ENCODE measurements around the gene FRMD4A.
A peak's percentile ranks its signal among the peaks of the same experiment; 100 is the strongest.
"Not testable (repeated sequence)": the region's sequence is repeated elsewhere in the genome, so short reads cannot be mapped to it uniquely, and the experiment has no call there.

FRMD4A gene

DNA sequence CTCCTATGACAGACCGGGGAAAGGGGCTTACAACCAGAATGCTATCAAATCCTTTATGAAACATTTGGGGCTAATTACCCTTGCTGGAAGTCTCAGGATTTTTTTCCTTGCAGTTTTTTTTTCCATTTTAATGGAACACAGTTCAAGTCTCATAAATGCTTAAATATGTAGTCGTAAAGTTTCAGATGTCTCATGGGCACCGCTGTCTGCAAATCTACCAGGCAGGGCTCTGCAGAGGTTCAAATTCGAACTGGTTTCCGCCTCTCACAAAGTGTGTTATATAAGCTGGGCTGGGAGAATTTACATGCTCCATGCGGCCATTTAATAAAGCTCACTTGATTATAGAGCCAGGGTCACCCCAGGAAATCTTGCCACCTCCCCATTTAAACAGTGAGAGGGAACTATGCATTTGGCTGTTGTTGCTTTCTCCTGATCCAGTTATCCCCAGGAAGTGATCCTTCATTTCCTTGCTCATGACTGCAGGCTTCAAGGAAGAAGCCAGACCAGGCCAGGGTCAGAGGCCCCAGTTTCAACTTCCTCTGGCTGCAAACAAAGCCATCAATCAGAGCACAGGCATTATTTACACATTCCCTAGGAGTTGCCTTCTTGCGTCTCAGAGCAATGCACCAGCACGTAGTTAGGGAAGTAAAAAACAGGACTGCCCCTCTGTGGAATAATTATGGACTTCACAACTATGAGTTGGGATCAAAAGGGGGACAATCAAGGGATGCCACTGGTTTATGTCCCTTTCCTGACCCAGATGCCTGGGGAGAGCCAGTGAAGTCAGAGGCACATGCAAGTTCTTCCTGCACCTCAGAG is 385.1 kb downstream of the FRMD4A start:
- no peak overlapping the region for H3K27ac Mint-ChIP-seq
- peaks cover 9 to 11% of the 10 kb centered on the region in 2 donors for H3K9me3 Mint-ChIP-seq
- peaks cover 19% of the 10 kb centered on the region for H3K4me1 Mint-ChIP-seq
- ATAC-seq (no peak), DNase-seq (no peak)
- H3K27me3 Mint-ChIP-seq, result no peaks in the 10 kb centered on the region
- H3K4me3 Mint-ChIP-seq, result no peak overlapping the region

DNA sequence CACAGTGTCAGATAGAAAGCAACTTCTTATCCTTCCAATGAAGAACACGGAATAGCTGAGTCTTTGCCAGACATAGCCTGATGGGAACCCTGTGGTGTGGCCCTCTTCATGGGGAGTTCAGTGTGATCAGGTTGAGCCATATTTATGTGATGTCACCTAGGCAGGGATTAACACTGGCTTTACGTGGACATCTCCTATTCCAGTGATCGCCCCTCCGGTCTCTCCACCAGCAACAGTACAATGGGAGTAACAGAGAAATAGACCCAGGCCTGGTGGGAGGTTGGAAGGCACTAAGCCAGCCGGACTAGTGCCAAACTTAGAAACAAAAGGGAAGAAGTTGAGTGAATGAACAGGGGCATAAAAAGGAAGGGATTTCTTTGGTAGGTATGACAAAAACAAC is 385.9 kb downstream of the FRMD4A start:
- peaks cover 11 to 12% of the 10 kb centered on the region in 2 donors for H3K9me3 Mint-ChIP-seq
- ATAC-seq, result no peak

DNA sequence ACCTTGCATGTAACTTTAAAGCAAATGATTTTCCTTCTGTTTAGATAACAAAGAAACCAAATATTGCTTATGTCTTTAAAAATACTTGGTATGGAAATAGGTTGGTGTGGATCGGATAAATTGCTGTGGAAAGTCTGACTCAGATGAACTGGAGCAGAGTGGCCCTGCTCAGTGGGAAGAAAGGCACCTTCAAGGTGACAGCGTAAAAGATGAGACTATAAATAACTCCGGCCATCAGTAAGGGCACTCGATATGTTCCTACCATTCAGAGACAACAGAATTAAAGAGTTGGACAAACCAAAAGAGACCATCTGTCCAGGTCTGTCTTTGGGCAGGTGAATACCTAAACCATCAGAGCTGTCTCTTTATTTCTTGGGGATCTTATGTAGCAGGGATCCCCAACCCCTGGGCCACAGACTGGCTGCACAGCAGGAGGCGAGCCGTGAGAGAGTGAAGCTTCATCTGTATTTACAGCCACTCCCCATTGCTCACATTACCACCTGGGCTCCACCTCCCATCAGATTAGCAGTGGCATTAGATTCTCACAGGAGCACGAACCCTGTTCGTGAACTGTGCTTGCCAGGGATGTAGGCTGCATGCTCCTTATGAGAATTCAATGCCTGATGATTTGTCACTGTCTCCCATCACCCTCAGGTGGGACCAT is 386.9 kb downstream of the FRMD4A start:
- Mint-ChIP-seq H3K9me3 (peaks cover 11 to 12% of the 10 kb centered on the region in 2 donors), H3K27me3 (no peaks in the 10 kb centered on the region), H3K4me1 (peaks cover 19% of the 10 kb centered on the region), H3K27ac (no peak overlapping the region), H3K4me3 (no peak overlapping the region)
- no peak for DNase-seq
- no peak for ATAC-seq

More for the DNA sequence above, 385.9 kb downstream of the FRMD4A start:
- H3K27ac Mint-ChIP-seq, result no peak overlapping the region
- no peak overlapping the region for H3K4me3 Mint-ChIP-seq
- DNase-seq, result no peak
- H3K27me3 Mint-ChIP-seq, result no peaks in the 10 kb centered on the region
- peaks cover 19% of the 10 kb centered on the region for H3K4me1 Mint-ChIP-seq

DNA sequence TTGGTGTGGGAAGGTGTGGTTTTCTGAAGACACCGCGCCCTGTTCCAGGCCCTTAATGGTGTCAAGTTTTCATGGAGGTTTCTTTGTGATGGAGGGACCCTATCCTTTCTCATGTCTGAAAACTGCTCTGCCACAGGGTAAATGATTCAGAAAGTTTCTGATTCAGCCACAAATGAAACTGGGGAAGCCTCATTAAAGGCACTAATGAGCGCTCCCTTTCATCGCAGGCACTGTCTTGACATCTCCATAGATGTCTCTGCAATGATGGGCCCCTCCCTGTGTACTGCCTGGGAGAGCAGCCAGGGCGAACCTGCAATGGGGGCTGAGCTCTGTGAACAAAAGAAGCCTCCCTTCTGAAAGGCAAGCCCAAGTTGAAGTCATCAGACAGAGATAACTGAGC is 388.7 kb downstream of the FRMD4A start:
- no peaks in the 10 kb centered on the region for H3K27me3 Mint-ChIP-seq
- ATAC-seq (peak; percentile 83), DNase-seq (peak in 1 of 2 donors; percentile 18)
- no peak overlapping the region for H3K4me3 Mint-ChIP-seq
- peaks cover 19% of the 10 kb centered on the region for H3K4me1 Mint-ChIP-seq
- H3K9me3 Mint-ChIP-seq, result peaks cover 11 to 12% of the 10 kb centered on the region in 2 donors
- peak overlapping the region in 1 of 2 donors; percentile 73 for H3K27ac Mint-ChIP-seq

DNA sequence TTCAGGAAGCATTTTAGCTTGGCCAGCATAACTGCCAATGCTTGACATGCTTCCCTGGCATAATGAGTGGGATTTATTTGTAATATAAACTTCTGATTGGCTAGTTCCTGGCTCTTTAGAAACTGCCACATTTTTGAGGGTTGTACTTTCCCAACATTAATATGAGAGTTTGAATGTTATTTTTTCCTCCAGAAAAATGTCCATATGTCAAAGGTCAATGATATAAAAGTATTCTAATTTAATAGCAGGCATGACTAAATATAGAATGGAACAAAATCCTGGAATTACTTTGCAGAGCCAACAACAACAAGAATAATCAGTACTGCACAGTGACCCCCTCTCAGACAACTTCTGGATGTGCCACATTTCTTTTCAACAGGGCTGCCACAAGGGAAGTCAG is 391.3 kb downstream of the FRMD4A start:
- no peaks in the 10 kb centered on the region for H3K27me3 Mint-ChIP-seq
- DNase-seq (no peak), ATAC-seq (no peak)
- H3K4me3 Mint-ChIP-seq, result no peak overlapping the region
- H3K27ac Mint-ChIP-seq, result no peak overlapping the region
- peaks cover 11 to 12% of the 10 kb centered on the region in 2 donors for H3K9me3 Mint-ChIP-seq
- H3K4me1 Mint-ChIP-seq, result peaks cover 19% of the 10 kb centered on the region

DNA sequence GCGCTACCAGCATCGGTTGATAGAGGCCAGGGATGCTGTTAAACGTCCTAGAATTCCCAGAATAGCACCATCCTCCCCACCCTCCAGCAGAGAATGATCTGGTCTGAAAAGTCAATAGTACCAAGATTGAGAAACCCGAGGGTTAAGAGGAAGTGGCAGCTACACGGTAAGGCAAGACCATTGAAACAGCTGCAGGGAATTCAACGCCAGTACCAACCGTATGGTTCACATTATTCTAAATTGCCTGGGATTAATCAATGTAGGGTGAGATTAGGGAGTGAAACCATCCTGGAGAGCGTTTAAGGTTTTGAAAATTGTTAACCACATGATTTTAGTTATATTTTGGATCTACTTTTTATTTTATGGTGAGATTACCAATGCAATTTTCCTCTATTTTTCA is 391.8 kb downstream of the FRMD4A start:
- Mint-ChIP-seq H3K4me3 (no peak overlapping the region), H3K27ac (no peak overlapping the region), H3K27me3 (no peaks in the 10 kb centered on the region), H3K9me3 (peaks cover 11 to 12% of the 10 kb centered on the region in 2 donors), H3K4me1 (peaks cover 19% of the 10 kb centered on the region)
- no peak for DNase-seq
- no peak for ATAC-seq

DNA sequence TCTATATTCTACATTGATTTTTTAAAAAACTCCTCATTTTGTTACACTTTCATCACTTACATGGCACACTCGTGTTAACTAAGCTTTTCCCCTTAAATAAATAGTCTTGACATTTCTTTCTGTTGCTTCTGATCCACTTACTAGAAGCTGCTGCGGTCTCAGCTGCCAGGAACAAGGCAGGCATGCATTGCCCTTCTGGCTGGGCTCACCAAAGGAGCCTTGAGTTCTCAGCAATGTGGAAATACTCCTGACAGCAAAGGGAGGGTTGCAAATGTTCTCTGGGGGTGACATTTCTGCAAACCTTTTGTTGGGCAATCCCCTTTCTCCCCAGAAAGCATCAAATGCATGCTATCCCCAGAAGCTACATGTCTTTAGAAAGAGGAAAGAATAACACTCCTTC is 393.9 kb downstream of the FRMD4A start:
- H3K4me1 Mint-ChIP-seq, result peaks cover 5% of the 10 kb centered on the region
- no peaks in the 10 kb centered on the region for H3K27me3 Mint-ChIP-seq
- no peak overlapping the region for H3K4me3 Mint-ChIP-seq
- no peak overlapping the region for H3K27ac Mint-ChIP-seq
- no peak for ATAC-seq
- H3K9me3 Mint-ChIP-seq, result peaks cover 11 to 12% of the 10 kb centered on the region in 2 donors
- no peak for DNase-seq

DNA sequence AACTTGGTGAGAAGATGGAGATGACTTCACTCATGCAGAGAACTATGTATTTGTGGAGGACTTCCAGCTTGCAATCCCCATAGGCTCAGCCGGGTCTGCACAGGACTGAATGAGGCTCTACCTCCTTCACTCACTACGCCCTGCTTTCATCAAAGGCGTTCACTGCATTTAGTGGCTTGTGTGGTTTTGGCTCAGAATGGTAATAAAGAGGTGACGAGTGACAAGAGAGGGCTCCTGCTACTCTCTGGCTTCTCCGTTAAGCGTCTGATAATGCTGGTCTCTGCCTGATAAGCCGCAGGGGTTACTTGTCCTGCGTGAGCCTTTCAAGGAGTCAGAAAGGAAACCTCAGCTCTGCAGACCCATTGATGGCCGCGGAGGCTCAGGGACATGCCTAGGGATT is 400.6 kb downstream of the FRMD4A start:
- DNase-seq (peak; percentile 1 to 10), ATAC-seq (peak; percentile 83)
- no peak overlapping the region for H3K27ac Mint-ChIP-seq
- no peaks in the 10 kb centered on the region for H3K9me3 Mint-ChIP-seq
- H3K4me1 Mint-ChIP-seq, result no peaks in the 10 kb centered on the region
- no peaks in the 10 kb centered on the region for H3K27me3 Mint-ChIP-seq
- no peak overlapping the region for H3K4me3 Mint-ChIP-seq

DNA sequence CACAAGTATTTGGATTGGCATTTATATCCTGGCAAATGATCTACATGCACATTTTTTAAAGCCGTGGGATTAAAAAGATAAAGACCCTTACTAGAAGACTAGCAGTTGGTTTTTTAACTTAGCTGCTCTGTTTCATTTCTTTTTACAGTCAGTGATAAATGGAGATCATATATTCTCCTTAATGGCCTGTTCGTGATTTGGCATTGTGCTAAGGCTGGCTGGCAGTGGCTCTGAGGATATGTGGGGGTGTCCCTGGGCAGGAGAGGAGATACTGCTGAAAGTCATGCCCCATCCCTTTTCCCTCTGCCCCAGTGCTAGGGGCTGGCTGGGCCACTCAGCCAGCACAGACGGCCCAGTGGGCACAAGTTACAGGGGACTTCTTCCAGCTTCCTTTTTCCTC is 402.3 kb downstream of the FRMD4A start:
- Mint-ChIP-seq H3K9me3 (no peaks in the 10 kb centered on the region), H3K27me3 (no peaks in the 10 kb centered on the region), H3K27ac (no peak overlapping the region), H3K4me3 (no peak overlapping the region), H3K4me1 (no peaks in the 10 kb centered on the region)
- ATAC-seq (no peak), DNase-seq (no peak)

DNA sequence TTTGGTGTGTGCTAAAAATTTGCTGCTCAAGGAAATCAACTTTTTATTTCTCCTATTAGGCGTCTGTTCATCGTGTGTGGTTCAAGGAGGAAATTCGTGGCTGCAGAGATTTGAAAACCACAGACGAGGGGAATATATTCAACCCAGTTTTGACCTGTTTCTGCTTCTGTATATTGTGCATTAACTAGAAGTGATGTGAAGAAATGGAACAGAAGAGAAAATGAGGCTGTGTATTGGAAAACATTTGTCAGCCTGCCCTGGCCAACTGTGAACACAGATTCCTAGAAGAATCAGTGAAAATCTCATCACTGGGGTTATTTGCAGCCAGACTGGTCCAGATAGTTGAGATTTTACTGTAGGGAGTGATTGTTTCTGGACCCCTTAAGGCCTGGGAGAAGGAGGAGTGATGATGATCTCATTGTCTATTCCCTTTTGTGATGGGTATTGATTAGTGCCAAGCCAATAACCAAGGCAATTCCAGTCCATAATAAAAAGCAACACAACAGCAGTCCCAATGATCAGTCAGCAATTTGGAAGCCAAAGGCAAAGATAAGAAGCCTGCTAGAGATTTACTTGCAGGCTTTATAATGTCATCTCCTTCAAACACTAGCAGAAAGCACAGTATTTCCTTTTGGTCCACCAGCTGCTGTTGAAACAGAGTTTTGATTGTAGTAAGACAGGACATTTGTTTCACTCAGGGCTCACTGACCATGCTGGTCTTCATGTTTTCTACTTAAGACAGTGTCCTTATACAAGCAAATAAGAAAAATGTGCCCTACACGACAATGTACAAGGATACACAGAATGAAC is 404.5 kb downstream of the FRMD4A start:
- Mint-ChIP-seq H3K4me3 (no peak overlapping the region), H3K9me3 (no peaks in the 10 kb centered on the region), H3K4me1 (no peaks in the 10 kb centered on the region), H3K27ac (peak overlapping the region in 1 of 2 donors; percentile 43), H3K27me3 (no peaks in the 10 kb centered on the region)
- ATAC-seq, result no peak
- no peak for DNase-seq

DNA sequence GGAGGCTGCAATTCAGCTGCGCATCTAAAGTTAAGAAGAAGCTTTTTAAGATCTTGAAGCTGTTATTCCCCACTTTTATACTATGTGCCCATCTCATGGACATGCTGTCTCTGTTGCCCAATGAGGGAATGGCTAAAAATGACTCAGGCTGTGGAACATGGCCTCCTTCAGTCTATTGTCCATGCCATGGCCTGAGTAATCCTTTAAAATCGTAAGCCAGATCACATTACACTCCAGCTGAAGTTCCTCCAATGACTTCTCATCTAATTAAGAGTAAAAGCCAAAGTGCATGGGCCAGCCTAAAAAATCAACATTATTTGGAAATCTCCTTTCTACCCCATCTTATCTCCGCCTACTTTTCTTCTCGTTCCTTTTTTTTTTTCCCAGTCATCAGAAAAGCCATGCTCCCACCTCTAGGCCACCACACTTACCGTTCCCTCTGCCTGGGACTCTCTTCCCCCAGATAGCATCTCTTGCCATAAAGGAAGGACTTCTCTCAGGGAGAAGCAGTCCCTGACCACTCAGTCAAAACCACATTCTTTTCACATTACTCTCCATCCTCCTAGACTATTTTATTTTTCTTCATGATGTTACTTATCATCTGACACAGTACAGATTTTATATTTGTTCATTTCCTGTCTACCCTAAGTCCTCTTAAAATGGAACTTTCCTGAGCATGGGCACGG is 406.5 kb downstream of the FRMD4A start:
- no peaks in the 10 kb centered on the region for H3K4me1 Mint-ChIP-seq
- no peak for DNase-seq
- no peak overlapping the region for H3K27ac Mint-ChIP-seq
- H3K4me3 Mint-ChIP-seq, result no peak overlapping the region
- ATAC-seq, result no peak
- H3K27me3 Mint-ChIP-seq, result no peaks in the 10 kb centered on the region
- no peaks in the 10 kb centered on the region for H3K9me3 Mint-ChIP-seq

DNA sequence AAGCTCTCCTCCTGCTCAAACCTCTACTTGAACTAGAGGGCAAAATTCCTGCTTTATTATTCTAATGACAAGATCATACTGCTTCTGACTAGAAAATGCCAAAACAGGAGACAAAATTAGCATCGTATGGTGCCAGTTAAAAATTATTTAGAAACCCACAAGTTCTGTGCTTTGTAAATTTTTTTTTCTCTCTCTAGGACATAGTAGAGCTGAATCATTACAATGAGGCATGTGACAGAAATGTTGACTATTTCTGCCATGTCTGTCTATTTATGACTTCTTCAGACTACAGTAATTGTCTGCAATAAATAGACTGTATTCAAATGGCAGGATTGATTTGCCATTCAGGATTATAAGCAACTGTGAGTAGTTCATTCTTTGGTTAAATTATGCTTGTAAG is 408.1 kb downstream of the FRMD4A start:
- Mint-ChIP-seq H3K27ac (no peak overlapping the region), H3K27me3 (no peaks in the 10 kb centered on the region), H3K4me3 (no peak overlapping the region), H3K9me3 (no peaks in the 10 kb centered on the region), H3K4me1 (no peaks in the 10 kb centered on the region)
- ATAC-seq (no peak), DNase-seq (no peak)

DNA sequence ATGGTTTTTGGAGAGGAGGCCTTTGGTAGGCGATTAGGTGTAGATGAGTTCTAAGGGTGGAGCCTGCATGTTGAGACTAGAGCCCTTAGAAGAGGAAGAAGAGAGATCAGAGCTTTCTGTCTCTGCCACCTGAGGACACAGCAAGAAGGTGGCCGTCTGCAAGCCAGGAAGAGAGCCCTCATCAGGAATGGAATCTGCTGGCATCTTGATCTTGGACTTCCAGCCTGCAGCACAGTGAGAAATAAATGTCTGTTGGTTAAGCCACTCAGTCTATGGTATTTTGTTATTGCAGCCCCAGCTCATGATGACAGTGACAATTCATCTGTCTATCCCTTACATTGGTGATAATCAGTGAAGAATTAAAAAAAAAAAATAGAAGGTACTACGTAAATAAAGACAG is 408.8 kb downstream of the FRMD4A start:
- Mint-ChIP-seq H3K4me1 (no peaks in the 10 kb centered on the region), H3K4me3 (no peak overlapping the region), H3K27ac (no peak overlapping the region), H3K27me3 (no peaks in the 10 kb centered on the region), H3K9me3 (no peaks in the 10 kb centered on the region)
- no peak for DNase-seq
- ATAC-seq, result no peak

DNA sequence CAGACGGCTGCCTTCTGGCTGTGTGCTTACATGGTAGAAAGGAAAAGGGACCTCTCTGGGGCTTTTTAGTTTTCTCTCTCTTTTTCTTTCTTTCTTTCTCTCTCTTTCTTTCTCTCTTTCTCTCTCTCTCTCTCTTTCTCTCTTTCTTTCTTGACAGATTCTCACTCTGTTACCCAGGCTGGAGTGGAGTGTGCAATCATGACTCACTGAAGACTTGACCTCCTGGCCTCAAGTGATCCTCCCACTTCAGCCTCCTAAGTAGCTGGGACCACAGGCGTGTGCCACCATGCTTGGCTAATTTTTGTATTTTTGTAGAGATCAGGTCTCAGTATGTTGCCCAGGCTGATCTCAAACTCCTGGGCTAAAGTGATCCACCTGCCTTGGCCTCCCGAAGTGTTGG is 409.6 kb downstream of the FRMD4A start:
- not testable (repeated sequence) for H3K4me1 Mint-ChIP-seq, H3K27me3 Mint-ChIP-seq, ATAC-seq, H3K9me3 Mint-ChIP-seq, H3K4me3 Mint-ChIP-seq, DNase-seq
- H3K27ac Mint-ChIP-seq, result peak overlapping the region in 1 of 2 donors; percentile 30

DNA sequence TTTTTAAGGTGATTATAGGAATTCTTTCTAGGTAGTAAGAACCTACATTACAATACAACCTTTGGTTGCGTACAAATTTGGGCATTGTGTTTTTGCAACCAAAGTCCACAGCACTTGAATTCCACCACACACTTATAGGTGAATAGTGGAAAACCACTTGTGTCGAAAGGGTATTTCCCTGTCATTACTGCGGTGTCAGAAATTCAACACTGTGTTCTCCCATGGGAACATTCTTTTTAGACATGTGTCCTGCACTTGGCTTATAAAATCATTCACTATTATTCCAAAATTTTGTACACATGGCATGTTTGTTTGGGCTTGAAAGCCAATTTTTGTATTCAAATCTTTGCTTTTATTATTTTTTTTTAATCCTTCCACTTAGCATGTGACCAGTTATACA is 410.3 kb downstream of the FRMD4A start:
- H3K27ac Mint-ChIP-seq, result no peak overlapping the region
- H3K27me3 Mint-ChIP-seq, result no peaks in the 10 kb centered on the region
- no peaks in the 10 kb centered on the region for H3K9me3 Mint-ChIP-seq
- H3K4me1 Mint-ChIP-seq, result no peaks in the 10 kb centered on the region
- DNase-seq (no peak), ATAC-seq (no peak)
- H3K4me3 Mint-ChIP-seq, result no peak overlapping the region

Data from stimulated activated naive CD8-positive, alpha-beta T cell treated with anti-CD3 and anti-CD28 coated beads, Interleukin-15, amount 100 ng/mL, for 72 hours (primary cell).